ENCODE data around the gene SORCS3. TPM values are rescaled to one million over a fixed set of nuclear protein-coding genes. Genes with fewer than 3 reads are reported as not detected.

Gene SORCS3
- total RNA-seq, 1 donor from 2014 or later = 1.00 TPM

DNA sequence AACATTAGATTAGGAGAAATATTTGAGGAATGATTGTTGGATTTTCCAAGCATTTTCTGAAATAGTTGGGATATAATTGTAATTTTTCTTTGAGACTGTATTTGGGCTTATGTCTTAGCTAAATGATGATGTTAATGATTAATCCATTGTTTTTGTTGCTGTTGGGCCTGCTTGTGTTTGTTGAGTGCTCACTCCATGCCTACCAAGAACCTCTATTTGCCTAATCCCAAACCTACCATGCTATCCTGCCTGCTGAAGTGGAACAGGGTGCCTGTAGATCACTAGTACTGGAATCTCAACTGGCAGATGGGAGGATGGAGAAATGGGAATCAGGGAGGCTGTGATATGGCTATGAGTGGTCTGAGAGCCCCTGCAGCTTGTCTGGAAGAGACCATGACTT, 565.5 kb downstream of the SORCS3 start:
- Histone ChIP-seq H3K9ac (ENCODE audit: low read length) (no peak overlapping the region), H3K4me2 (ENCODE audit: low read length) (no peak overlapping the region), H3K4me1 (ENCODE audit: insufficient read depth, low read length) (no peaks in the 10 kb centered on the region), H3K9me3 (ENCODE audit: insufficient read depth, low read depth, low read length) (no peaks in the 10 kb centered on the region), H3K36me3 (ENCODE audit: insufficient read depth, low read length) (no peaks in the 10 kb centered on the region), H2AFZ (ENCODE audit: low read depth, low read length) (no peak overlapping the region), H3K4me3 (ENCODE audit: insufficient read depth, low read depth, low read length) (no peak overlapping the region), H3K27ac (ENCODE audit: low read depth, low read length) (no peak overlapping the region), H4K20me1 (ENCODE audit: insufficient read depth, low read length) (no peaks in the 10 kb centered on the region), H3K27me3 (ENCODE audit: insufficient read depth, low read length) (no peaks in the 10 kb centered on the region), H3K79me2 (ENCODE audit: insufficient read depth, low read length) (no peaks in the 10 kb centered on the region)
- no peaks in the 10 kb centered on the region for H3K9me3 Mint-ChIP-seq (ENCODE audit: unreplicated experiment)
- no peak for FAIRE-seq
- H3K4me1 Mint-ChIP-seq (ENCODE audit: low read depth, unreplicated experiment) = peaks cover 5% of the 10 kb centered on the region
- H3K36me3 Mint-ChIP-seq (ENCODE audit: low read depth, unreplicated experiment) = no peaks in the 10 kb centered on the region
- peaks cover 8% of the 10 kb centered on the region for H3K27me3 Mint-ChIP-seq (ENCODE audit: low read depth, unreplicated experiment)
- TF ChIP-seq EZH2 (IDR thresholded peaks at IDR 0.05; ENCODE audit: insufficient read depth, low read length) = no peak
- TF ChIP-seq, protein P1, sequence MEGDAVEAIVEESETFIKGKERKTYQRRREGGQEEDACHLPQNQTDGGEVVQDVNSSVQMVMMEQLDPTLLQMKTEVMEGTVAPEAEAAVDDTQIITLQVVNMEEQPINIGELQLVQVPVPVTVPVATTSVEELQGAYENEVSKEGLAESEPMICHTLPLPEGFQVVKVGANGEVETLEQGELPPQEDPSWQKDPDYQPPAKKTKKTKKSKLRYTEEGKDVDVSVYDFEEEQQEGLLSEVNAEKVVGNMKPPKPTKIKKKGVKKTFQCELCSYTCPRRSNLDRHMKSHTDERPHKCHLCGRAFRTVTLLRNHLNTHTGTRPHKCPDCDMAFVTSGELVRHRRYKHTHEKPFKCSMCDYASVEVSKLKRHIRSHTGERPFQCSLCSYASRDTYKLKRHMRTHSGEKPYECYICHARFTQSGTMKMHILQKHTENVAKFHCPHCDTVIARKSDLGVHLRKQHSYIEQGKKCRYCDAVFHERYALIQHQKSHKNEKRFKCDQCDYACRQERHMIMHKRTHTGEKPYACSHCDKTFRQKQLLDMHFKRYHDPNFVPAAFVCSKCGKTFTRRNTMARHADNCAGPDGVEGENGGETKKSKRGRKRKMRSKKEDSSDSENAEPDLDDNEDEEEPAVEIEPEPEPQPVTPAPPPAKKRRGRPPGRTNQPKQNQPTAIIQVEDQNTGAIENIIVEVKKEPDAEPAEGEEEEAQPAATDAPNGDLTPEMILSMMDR (IDR thresholded peaks at IDR 0.05; ENCODE audit: insufficient read depth, low read depth, low read length) = no peak
- DNase-seq (ENCODE audit: low read depth) = no peak
- no peak overlapping the region for H3K27ac Mint-ChIP-seq (ENCODE audit: unreplicated experiment)
- H3K4me3 Mint-ChIP-seq (ENCODE audit: unreplicated experiment) = no peak overlapping the region

DNA sequence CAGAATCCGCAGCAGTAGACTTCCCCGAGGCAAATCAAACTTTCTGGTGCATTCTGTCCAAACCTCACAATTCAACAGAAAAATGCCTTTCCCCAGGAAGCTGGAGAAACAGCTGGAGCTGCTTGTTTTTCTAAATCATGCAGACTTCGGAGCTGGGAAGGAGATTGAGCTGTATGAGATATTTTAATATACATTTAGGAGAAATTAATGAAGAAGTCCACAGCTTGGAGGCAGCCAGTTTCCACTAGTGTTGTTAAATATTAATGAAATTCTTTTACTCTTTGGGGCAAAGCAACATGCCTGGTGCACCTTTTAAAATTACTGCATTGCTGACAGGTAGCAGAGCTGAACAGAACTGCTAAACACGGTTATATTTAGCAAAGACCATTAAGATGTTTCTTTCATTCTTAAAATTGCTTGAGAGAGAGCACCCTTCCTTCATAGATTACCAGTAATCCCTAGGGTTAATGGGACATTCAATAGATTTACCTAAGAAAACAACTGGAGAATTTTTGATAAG, 566.4 kb downstream of the SORCS3 start:
- Mint-ChIP-seq H3K36me3 (ENCODE audit: low read depth, unreplicated experiment) (no peaks in the 10 kb centered on the region), H3K27me3 (ENCODE audit: low read depth, unreplicated experiment) (peaks cover 4% of the 10 kb centered on the region), H3K27ac (ENCODE audit: unreplicated experiment) (no peak overlapping the region), H3K4me1 (ENCODE audit: low read depth, unreplicated experiment) (peaks cover 5% of the 10 kb centered on the region), H3K9me3 (ENCODE audit: unreplicated experiment) (no peaks in the 10 kb centered on the region), H3K4me3 (ENCODE audit: unreplicated experiment) (no peak overlapping the region)
- Histone ChIP-seq H3K79me2 (ENCODE audit: insufficient read depth, low read length) (no peaks in the 10 kb centered on the region), H3K4me1 (ENCODE audit: insufficient read depth, low read length) (no peaks in the 10 kb centered on the region), H3K27ac (ENCODE audit: low read depth, low read length) (no peak overlapping the region), H3K9me3 (ENCODE audit: insufficient read depth, low read depth, low read length) (no peaks in the 10 kb centered on the region), H3K9ac (ENCODE audit: low read length) (no peak overlapping the region), H3K4me2 (ENCODE audit: low read length) (no peak overlapping the region), H3K36me3 (ENCODE audit: insufficient read depth, low read length) (no peaks in the 10 kb centered on the region), H3K27me3 (ENCODE audit: insufficient read depth, low read length) (no peaks in the 10 kb centered on the region), H4K20me1 (ENCODE audit: insufficient read depth, low read length) (no peaks in the 10 kb centered on the region), H2AFZ (ENCODE audit: low read depth, low read length) (no peak overlapping the region), H3K4me3 (ENCODE audit: insufficient read depth, low read depth, low read length) (no peak overlapping the region)
- DNase-seq (ENCODE audit: low read depth) (no peak), FAIRE-seq (no peak)
- TF ChIP-seq, protein P1 (IDR thresholded peaks at IDR 0.05; ENCODE audit: insufficient read depth, low read depth, low read length) = no peak
- TF ChIP-seq EZH2 (IDR thresholded peaks at IDR 0.05; ENCODE audit: insufficient read depth, low read length) = no peak

DNA sequence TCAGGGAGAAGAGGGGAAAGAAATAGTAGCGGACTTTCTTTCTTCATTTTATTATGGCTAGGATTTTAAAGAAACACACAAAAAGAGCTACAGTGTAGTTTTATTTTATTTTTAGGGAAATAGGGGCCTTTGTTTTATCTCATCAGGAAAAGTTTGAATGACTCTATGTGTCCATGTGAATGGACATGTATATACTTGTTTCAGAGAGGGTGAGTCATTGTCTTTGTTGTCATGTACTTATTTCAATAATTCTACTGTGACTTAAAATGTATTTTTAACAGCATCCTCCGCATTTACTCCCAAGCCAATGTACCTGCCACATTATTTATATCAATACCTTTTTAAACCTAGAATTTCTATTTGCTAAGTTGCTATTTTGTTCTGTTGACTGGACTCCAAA, 569.5 kb downstream of the SORCS3 start:
- H3K9me3 Mint-ChIP-seq (ENCODE audit: unreplicated experiment) = no peaks in the 10 kb centered on the region
- no peak overlapping the region for H3K4me3 ChIP-seq (ENCODE audit: insufficient read depth, low read depth, low read length)
- peaks cover 5% of the 10 kb centered on the region for H3K4me1 Mint-ChIP-seq (ENCODE audit: low read depth, unreplicated experiment)
- no peak overlapping the region for H3K4me2 ChIP-seq (ENCODE audit: low read length)
- H3K27me3 Mint-ChIP-seq (ENCODE audit: low read depth, unreplicated experiment) = peaks cover 4% of the 10 kb centered on the region
- no peaks in the 10 kb centered on the region for H3K36me3 Mint-ChIP-seq (ENCODE audit: low read depth, unreplicated experiment)
- H4K20me1 ChIP-seq (ENCODE audit: insufficient read depth, low read length) = no peaks in the 10 kb centered on the region
- no peak overlapping the region for H3K4me3 Mint-ChIP-seq (ENCODE audit: unreplicated experiment)
- no peaks in the 10 kb centered on the region for H3K4me1 ChIP-seq (ENCODE audit: insufficient read depth, low read length)
- peaks cover 3% of the 10 kb centered on the region for H3K9me3 ChIP-seq (ENCODE audit: insufficient read depth, low read depth, low read length)
- no peaks in the 10 kb centered on the region for H3K27me3 ChIP-seq (ENCODE audit: insufficient read depth, low read length)
- no peak overlapping the region for H3K27ac ChIP-seq (ENCODE audit: low read depth, low read length)
- H2AFZ ChIP-seq (ENCODE audit: low read depth, low read length) = no peak overlapping the region
- TF ChIP-seq, protein P1 (IDR thresholded peaks at IDR 0.05; ENCODE audit: insufficient read depth, low read depth, low read length) = no peak
- TF ChIP-seq EZH2 (IDR thresholded peaks at IDR 0.05; ENCODE audit: insufficient read depth, low read length) = no peak
- H3K79me2 ChIP-seq (ENCODE audit: insufficient read depth, low read length) = no peaks in the 10 kb centered on the region
- H3K9ac ChIP-seq (ENCODE audit: low read length) = no peak overlapping the region
- H3K27ac Mint-ChIP-seq (ENCODE audit: unreplicated experiment) = peak overlapping the region; percentile 77
- H3K36me3 ChIP-seq (ENCODE audit: insufficient read depth, low read length) = no peaks in the 10 kb centered on the region
- FAIRE-seq (no peak), DNase-seq (ENCODE audit: low read depth) (no peak)
